HUES64 (cell line): ENCODE results near the gene TTC39B.
"Not testable (repeated sequence)": the region's sequence is repeated elsewhere in the genome, so short reads cannot be mapped to it uniquely, and the experiment has no call there.

ENCODE experiments used
- H3K27ac ChIP-seq: 2 replicates; pipeline ENCODE4 v1.7.0; 2013; ENCODE audit warnings: low read depth, low read length, inconsistent platforms
- H3K27me3 ChIP-seq: 2 replicates; pipeline ENCODE4 v1.6.1; 2013; ENCODE audit warnings: mild to moderate bottlenecking, low read length; ENCODE audit not compliant: insufficient read depth
- H3K36me3 ChIP-seq: 2 replicates; pipeline ENCODE4 v1.6.1; 2013; ENCODE audit warnings: mild to moderate bottlenecking, low read length; ENCODE audit not compliant: insufficient read depth
- H3K4me1 ChIP-seq: 2 replicates; pipeline ENCODE4 v1.6.1; 2013; ENCODE audit warnings: mild to moderate bottlenecking, low read length, moderate library complexity; ENCODE audit not compliant: insufficient read depth
- H3K4me3 ChIP-seq: 2 replicates; pipeline ENCODE4 v1.5.1; 2013; ENCODE audit warnings: mild to moderate bottlenecking, low read length, moderate library complexity
- H3K9ac ChIP-seq: 2 replicates; pipeline ENCODE4 v1.6.1; 2013; ENCODE audit warnings: mild to moderate bottlenecking, low read depth, low read length
- H3K9me3 ChIP-seq: 2 replicates; pipeline ENCODE4 v1.6.1; 2013; ENCODE audit warnings: low read depth, low read length; ENCODE audit not compliant: insufficient read depth
- WGBS: fragments of 150-250, 120-280 bp; methylation state at CpG from one replicate; pipeline ENCODE4 v1.1.7; 2013; ENCODE audit warnings: missing lambda C conversion rate; 5-methylcytosine and 5-hydroxymethylcytosine counted together

TTC39B gene

GRCh38 chr9:15243081-15243480 is 63.9 kb downstream of the TTC39B start:
- no peaks in the 10 kb centered on the region for H3K36me3 ChIP-seq
- no peaks in the 10 kb centered on the region for H3K9me3 ChIP-seq
- no peaks in the 10 kb centered on the region for H3K27me3 ChIP-seq
- WGBS, result 100% methylated on average over 1 of the region's 1 CpG
- H3K9ac ChIP-seq, result no peak overlapping the region
- H3K27ac ChIP-seq, result no peak overlapping the region
- H3K4me1 ChIP-seq, result peaks cover 21% of the 10 kb centered on the region
- H3K4me3 ChIP-seq, result no peak overlapping the region

DNA sequence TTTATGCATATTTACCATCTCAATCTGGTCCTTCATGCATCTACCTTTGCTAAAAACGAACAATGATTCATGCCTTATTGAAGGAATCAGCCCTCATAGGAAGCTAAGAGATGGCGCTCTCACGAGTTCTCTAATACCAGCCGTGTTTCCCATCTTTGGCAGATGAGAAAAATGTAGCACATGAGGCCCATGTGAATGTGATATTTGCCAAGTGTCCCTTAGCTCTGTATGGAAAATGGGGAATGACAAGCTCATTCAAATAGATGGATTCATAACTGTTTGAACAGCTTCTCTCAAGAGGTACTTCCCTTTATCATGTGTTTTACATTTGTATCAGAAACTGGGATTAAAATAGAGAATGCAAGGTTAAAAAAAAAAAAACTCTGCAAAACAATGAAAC is 66.1 kb downstream of the TTC39B start:
- H3K9me3 ChIP-seq, result no peaks in the 10 kb centered on the region
- no peak overlapping the region for H3K4me3 ChIP-seq
- peaks cover 12% of the 10 kb centered on the region; the same call in 1 of the 2 replicates for H3K4me1 ChIP-seq
- H3K27me3 ChIP-seq, result no peaks in the 10 kb centered on the region
- no peak overlapping the region for H3K9ac ChIP-seq
- H3K27ac ChIP-seq, result no peak overlapping the region
- WGBS, result 94% methylated on average over 4 of the region's 4 CpGs
- no peaks in the 10 kb centered on the region for H3K36me3 ChIP-seq

GRCh38 chr9:15239816-15240215 is 67.2 kb downstream of the TTC39B start:
- no peak overlapping the region for H3K27ac ChIP-seq
- H3K9ac ChIP-seq, result no peak overlapping the region
- 100% methylated on average over 1 of the region's 2 CpGs for WGBS
- H3K4me1 ChIP-seq, result peaks cover 9% of the 10 kb centered on the region; the same call in 1 of the 2 replicates
- no peaks in the 10 kb centered on the region for H3K27me3 ChIP-seq
- H3K36me3 ChIP-seq, result no peaks in the 10 kb centered on the region
- H3K4me3 ChIP-seq, result no peak overlapping the region
- 0 out of 2 replicates have a peak, but pooled peaks cover 5% of the 10 kb centered on the region for H3K9me3 ChIP-seq

GRCh38 chr9:15238646-15239045 is 68.4 kb downstream of the TTC39B start:
- Histone ChIP-seq H3K9ac (no peak overlapping the region), H3K9me3 (0 out of 2 replicates have a peak, but pooled peaks cover 5% of the 10 kb centered on the region), H3K27ac (no peak overlapping the region), H3K36me3 (no peaks in the 10 kb centered on the region), H3K27me3 (no peaks in the 10 kb centered on the region), H3K4me1 (no peaks in the 10 kb centered on the region), H3K4me3 (no peak overlapping the region)
- 93% methylated on average over 5 of the region's 5 CpGs for WGBS

DNA sequence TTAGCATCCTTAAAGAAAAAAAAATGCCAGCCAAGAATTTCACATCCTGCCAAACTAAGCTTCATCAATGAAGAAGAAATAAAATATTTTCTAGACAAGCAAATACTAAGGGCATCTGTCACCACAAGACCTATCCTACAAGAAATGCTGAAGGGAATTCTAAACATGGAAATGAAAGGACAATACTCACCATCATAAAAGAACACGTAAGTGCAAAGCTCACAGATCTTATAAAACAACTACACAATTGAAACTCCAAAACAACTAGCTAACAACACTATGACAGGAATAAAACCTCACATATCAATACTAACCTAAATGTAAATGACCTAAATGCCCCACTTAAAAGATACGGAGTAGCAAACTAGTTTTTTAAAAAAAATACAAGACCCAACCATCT is 71.4 kb downstream of the TTC39B start:
- Histone ChIP-seq H3K9ac (no peak overlapping the region), H3K36me3 (no peaks in the 10 kb centered on the region), H3K27me3 (no peaks in the 10 kb centered on the region), H3K27ac (no peak overlapping the region), H3K9me3 (0 out of 2 replicates have a peak, but pooled peaks cover 5% of the 10 kb centered on the region), H3K4me3 (no peak overlapping the region), H3K4me1 (no peaks in the 10 kb centered on the region)
- WGBS, result 97% methylated on average over 2 of the region's 2 CpGs

DNA sequence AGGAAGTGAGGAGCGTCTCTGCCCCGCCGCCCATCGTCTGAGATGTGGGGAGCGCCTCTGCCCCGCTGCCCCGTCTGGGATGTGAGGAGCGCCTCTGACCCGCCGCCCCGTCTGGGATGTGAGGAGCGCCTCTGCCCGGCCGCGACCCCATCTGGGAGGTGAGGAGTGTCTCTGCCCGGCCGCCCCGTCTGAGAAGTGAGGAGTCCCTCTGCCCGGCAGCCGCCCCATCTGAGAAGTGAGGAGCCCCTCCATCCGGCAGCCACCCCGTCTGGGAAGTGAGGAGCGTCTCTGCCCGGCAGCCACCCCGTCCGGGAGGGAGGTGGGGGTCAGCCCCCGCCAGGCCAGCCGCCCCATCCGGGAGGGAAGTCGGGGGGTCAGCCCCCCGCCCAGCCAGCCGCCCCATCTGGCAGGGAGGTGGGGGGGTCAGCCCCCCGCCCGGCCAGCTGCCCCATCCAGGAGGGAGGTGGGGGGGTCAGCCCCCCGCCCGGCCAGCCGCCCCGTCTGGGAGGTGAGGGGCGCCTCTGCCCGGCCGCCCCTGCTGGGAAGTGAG is 73.0 kb downstream of the TTC39B start:
- not testable (repeated sequence) for H3K9me3 ChIP-seq, H3K36me3 ChIP-seq, H3K4me3 ChIP-seq, H3K27me3 ChIP-seq, H3K9ac ChIP-seq, H3K27ac ChIP-seq, H3K4me1 ChIP-seq
- 98% methylated on average over 32 of the region's 41 CpGs for WGBS

DNA sequence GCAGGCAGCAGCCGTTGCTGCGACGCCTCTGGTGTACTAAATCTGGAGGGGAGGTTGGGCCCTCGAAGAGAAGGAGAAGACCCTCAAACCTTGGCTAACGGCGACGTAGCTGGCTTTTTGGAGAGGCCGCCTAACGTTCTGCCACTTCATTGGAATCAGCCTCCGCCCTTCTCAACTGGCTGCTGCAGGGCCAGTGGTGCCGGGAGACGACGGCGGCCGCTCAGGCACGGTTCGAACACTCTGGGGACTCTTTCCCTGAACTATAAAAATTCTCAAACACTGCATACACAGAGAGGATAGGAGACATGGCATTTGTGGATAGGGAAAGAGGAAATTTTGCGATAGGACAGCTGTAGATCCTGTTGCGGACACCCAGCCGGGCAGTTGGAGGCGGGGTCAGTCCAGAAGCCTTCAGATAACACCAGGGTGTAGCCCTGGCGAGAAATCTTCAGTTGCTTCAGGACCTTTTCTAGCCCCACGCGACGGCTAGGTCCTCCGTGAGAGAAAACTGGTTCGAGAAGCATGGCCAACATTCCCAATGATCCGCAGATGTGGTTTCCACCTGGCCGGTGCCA is 74.2 kb downstream of the TTC39B start:
- not testable (repeated sequence) for H3K4me3 ChIP-seq, H3K9me3 ChIP-seq, H3K27me3 ChIP-seq, H3K36me3 ChIP-seq, H3K4me1 ChIP-seq, H3K27ac ChIP-seq, H3K9ac ChIP-seq
- 96% methylated on average over 29 of the region's 29 CpGs for WGBS

- H3K27me3 ChIP-seq, result no peaks in the 10 kb centered on the region
- H3K27ac ChIP-seq, result no peak overlapping the region
- WGBS, result 67% methylated on average over 10 of the region's 13 CpGs
- H3K9ac ChIP-seq, result no peak overlapping the region
- no peak overlapping the region for H3K4me3 ChIP-seq
- 0 out of 2 replicates have a peak, but pooled peaks cover 5% of the 10 kb centered on the region for H3K9me3 ChIP-seq
- no peaks in the 10 kb centered on the region for H3K36me3 ChIP-seq
- no peaks in the 10 kb centered on the region for H3K4me1 ChIP-seq
Observed at GRCh38 chr9:15231788-15232635, 75.0 kb downstream of the TTC39B start.

- no peak overlapping the region for H3K27ac ChIP-seq
- H3K36me3 ChIP-seq, result no peaks in the 10 kb centered on the region
- no peaks in the 10 kb centered on the region for H3K9me3 ChIP-seq
- no peaks in the 10 kb centered on the region for H3K27me3 ChIP-seq
- no peaks in the 10 kb centered on the region for H3K4me1 ChIP-seq
- WGBS, result 89% methylated on average over 5 of the region's 5 CpGs
- H3K4me3 ChIP-seq, result no peak overlapping the region
- no peak overlapping the region for H3K9ac ChIP-seq
Observed at GRCh38 chr9:15229409-15229808, 77.6 kb downstream of the TTC39B start.

GRCh38 chr9:15227491-15227890 is 79.5 kb downstream of the TTC39B start:
- 95% methylated on average over 4 of the region's 4 CpGs for WGBS
- H3K4me1 ChIP-seq, result no peaks in the 10 kb centered on the region
- H3K9me3 ChIP-seq, result no peaks in the 10 kb centered on the region
- no peaks in the 10 kb centered on the region for H3K36me3 ChIP-seq
- no peak overlapping the region for H3K4me3 ChIP-seq
- no peak overlapping the region for H3K27ac ChIP-seq
- H3K27me3 ChIP-seq, result no peaks in the 10 kb centered on the region
- H3K9ac ChIP-seq, result no peak overlapping the region

DNA sequence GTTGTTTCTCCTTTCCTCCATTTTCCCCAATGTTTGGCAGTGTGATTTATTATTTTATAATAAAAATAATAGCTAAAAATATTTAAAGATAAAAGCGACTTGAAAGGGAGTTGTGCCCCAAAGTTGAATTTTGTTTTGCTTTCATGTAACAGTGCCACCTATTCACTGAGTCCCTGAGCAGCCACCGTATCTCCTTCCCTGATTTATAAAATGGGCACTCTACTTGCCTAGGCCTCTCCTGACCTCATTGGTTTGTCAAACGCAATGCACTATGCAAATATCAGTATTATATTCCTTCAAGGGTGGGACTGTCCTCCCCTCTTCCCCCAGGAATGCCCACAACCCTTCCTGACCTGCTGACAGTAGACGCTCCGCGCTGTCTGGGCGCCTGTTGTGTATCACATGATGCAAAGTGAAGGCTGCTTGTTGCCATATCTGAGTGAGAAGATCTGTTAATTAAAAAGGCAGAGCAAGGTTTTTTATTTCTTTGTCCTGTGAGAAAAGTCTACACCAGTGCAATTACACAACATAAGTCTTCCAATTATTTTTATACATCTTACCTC is 81.4 kb downstream of the TTC39B start:
- no peak overlapping the region for H3K9ac ChIP-seq
- no peaks in the 10 kb centered on the region for H3K4me1 ChIP-seq
- no peaks in the 10 kb centered on the region for H3K9me3 ChIP-seq
- H3K27me3 ChIP-seq, result no peaks in the 10 kb centered on the region
- H3K4me3 ChIP-seq, result no peak overlapping the region
- WGBS, result 95% methylated on average over 7 of the region's 7 CpGs
- no peaks in the 10 kb centered on the region for H3K36me3 ChIP-seq
- no peak overlapping the region for H3K27ac ChIP-seq
